A549 (cell line): ENCODE data around the gene QSOX1.

ENCODE experiments used
- FOSB ChIP-seq: fragments of 250-450 bp; sonication (Bioruptor Pico); IDR thresholded peaks from 2 replicates; pipeline ENCODE4 v1.5.0; 2020; ENCODE audit warnings: mild to moderate bottlenecking, moderate library complexity
- POLR2A ChIP-seq: IDR thresholded peaks from 2 replicates; pipeline ENCODE4 v1.6.1; 2012; ENCODE audit warnings: mild to moderate bottlenecking, low read length
- RFX5 ChIP-seq: fragments of 450-650 bp; IDR thresholded peaks from 2 replicates; pipeline ENCODE4 v1.7.1; 2014; ENCODE audit warnings: antibody characterized with exemption, mild to moderate bottlenecking, moderate library complexity
- SMC3 ChIP-seq: fragments of >200 bp; sonication (Bioruptor Twin); formaldehyde crosslinking; IDR thresholded peaks from 3 replicates; pipeline ENCODE4 v1.6.1; 2018; ENCODE audit warnings: inconsistent platforms
- TF ChIP-seq, protein P1 (sequence below): fragments of 200-600 bp; sonication (generic); IDR thresholded peaks from 2 replicates; pipeline ENCODE4 v1.6.1; 2016; ENCODE audit warnings: antibody characterized with exemption, mild to moderate bottlenecking, moderate library complexity

GRCh38 chr1:180186831-180187230 lies 32.2 kb downstream of the QSOX1 start:
- no peak for TF ChIP-seq SMC3
- TF ChIP-seq, protein P1, sequence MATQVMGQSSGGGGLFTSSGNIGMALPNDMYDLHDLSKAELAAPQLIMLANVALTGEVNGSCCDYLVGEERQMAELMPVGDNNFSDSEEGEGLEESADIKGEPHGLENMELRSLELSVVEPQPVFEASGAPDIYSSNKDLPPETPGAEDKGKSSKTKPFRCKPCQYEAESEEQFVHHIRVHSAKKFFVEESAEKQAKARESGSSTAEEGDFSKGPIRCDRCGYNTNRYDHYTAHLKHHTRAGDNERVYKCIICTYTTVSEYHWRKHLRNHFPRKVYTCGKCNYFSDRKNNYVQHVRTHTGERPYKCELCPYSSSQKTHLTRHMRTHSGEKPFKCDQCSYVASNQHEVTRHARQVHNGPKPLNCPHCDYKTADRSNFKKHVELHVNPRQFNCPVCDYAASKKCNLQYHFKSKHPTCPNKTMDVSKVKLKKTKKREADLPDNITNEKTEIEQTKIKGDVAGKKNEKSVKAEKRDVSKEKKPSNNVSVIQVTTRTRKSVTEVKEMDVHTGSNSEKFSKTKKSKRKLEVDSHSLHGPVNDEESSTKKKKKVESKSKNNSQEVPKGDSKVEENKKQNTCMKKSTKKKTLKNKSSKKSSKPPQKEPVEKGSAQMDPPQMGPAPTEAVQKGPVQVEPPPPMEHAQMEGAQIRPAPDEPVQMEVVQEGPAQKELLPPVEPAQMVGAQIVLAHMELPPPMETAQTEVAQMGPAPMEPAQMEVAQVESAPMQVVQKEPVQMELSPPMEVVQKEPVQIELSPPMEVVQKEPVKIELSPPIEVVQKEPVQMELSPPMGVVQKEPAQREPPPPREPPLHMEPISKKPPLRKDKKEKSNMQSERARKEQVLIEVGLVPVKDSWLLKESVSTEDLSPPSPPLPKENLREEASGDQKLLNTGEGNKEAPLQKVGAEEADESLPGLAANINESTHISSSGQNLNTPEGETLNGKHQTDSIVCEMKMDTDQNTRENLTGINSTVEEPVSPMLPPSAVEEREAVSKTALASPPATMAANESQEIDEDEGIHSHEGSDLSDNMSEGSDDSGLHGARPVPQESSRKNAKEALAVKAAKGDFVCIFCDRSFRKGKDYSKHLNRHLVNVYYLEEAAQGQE, result no peak
- TF ChIP-seq FOSB (CRISPR knock-in tag), result no peak
- no peak for TF ChIP-seq RFX5
- no peak for TF ChIP-seq POLR2A
